Smooth muscle cell (in vitro differentiated cells): ENCODE measurements around the gene ST6GALNAC3. TPM values are rescaled to one million over a fixed set of nuclear protein-coding genes. Genes with fewer than 3 reads are reported as not detected.

Experiments used
- DNase-seq: peaks from one replicate; lab custom pipeline; 2025; ENCODE audit not compliant: unreplicated experiment; lab: John Stamatoyannopoulos, UW
- H2AFZ ChIP-seq: fragments of 200-600 bp; sonication (generic); 2 replicates; pipeline ENCODE4 v1.6.0; 2016; ENCODE audit warnings: antibody characterized with exemption, low read depth, mild to moderate bottlenecking
- H3F3A ChIP-seq: fragments of 200-600 bp; sonication (generic); 2 replicates; pipeline ENCODE4 v1.6.0; 2017; ENCODE audit warnings: antibody characterized with exemption, low read depth
- H3K27ac ChIP-seq: fragments of 200-600 bp; sonication (generic); 2 replicates; pipeline ENCODE4 v1.5.1; 2016; ENCODE audit warnings: low read depth, mild to moderate bottlenecking
- H3K27me3 ChIP-seq: fragments of 200-600 bp; sonication (generic); 2 replicates; pipeline ENCODE4 v1.6.1; 2016; ENCODE audit warnings: low read depth, mild to moderate bottlenecking
- H3K36me3 ChIP-seq: fragments of 200-600 bp; sonication (generic); 2 replicates; pipeline ENCODE4 v1.5.1; 2016; ENCODE audit warnings: low read depth
- H3K4me1 ChIP-seq: fragments of 200-600 bp; sonication (generic); 2 replicates; pipeline ENCODE4 v1.5.1; 2016; ENCODE audit warnings: low read depth
- H3K4me2 ChIP-seq: fragments of 200-600 bp; sonication (generic); 2 replicates; pipeline ENCODE4 v1.6.0; 2016; ENCODE audit warnings: mild to moderate bottlenecking
- H3K4me3 ChIP-seq: fragments of 200-600 bp; sonication (generic); 2 replicates; pipeline ENCODE4 v1.5.1; 2016; ENCODE audit warnings: mild to moderate bottlenecking
- H3K79me2 ChIP-seq: fragments of 200-600 bp; sonication (generic); 2 replicates; pipeline ENCODE4 v1.6.0; 2016; ENCODE audit warnings: low read depth, mild to moderate bottlenecking
- H3K9ac ChIP-seq: fragments of 200-600 bp; sonication (generic); 2 replicates; pipeline ENCODE4 v1.6.0; 2016; ENCODE audit warnings: low read depth
- H3K9me3 ChIP-seq: fragments of 200-600 bp; sonication (generic); replicated peaks from 2 replicates; pipeline ENCODE4 v1.5.1; 2016; ENCODE audit warnings: low read depth
- H4K20me1 ChIP-seq: fragments of 200-600 bp; sonication (generic); 2 replicates; pipeline ENCODE4 v1.6.0; 2016; ENCODE audit warnings: low read depth
- WGBS: methylation state at CpG from one replicate; pipeline ENCODE4 v1.1.7; 2016; ENCODE audit warnings: low lambda C conversion rate; 5-methylcytosine and 5-hydroxymethylcytosine counted together
- polyA plus RNA-seq: library from polyadenylated mRNA; unstranded; fragments of >200 nt; fragmentation: Nextera tagmentation; extraction: Ambion mirVana; gene quantifications from 2 replicates; pipeline ENCODE4 v1.2.1, GENCODE V29; 2016
- total RNA-seq: library from RNA; depleted of rRNA; stranded (reverse); fragments of >200 nt; gene quantifications from 2 replicates; pipeline ENCODE4 v1.2.3, GENCODE V29; 2014
- TF ChIP-seq, protein P1 (sequence below): fragments of 200-600 bp; sonication (generic); IDR thresholded peaks from 2 replicates; pipeline ENCODE4 v1.5.1; 2017; ENCODE audit warnings: borderline replicate concordance, mild to moderate bottlenecking, antibody characterized with exemption; ENCODE audit not compliant: insufficient read depth, poor library complexity, severe bottlenecking

Gene ST6GALNAC3
- total and polyA plus RNA-seq, 2 experiments from 2014 or later: 9.3 to 13.4 TPM

DNA sequence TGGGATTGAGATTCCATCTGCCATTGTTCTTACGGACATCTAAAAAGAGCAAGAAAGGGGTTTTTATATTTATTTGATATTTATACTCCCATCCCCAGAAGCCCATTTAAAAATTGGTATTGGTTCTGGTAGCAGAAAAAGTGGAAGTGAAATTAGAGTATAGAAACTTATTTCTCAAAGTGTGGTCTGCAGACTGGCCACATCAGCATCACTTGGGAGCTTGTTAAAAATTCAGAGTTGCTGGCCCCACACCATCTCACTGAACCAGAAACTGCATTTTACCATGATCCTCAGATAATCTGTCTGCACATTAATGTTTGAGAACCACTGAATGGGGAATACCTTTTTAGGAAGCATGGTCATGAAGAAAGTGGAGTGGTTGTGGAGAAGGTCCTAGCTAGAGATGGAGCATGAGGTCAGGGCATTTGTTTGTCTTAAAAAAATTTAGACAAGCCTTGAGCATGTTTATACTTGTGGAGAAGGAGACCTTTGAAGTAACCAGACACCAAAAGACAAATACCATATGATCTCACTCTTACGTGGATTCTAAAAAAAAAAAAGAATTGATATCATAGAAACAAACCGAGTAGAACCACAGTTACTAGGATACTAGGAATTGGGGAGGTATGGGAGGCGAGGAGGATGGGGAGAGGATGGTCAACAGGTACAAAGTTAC lies 116.3 kb downstream of the ST6GALNAC3 start:
- TF ChIP-seq, protein P1, sequence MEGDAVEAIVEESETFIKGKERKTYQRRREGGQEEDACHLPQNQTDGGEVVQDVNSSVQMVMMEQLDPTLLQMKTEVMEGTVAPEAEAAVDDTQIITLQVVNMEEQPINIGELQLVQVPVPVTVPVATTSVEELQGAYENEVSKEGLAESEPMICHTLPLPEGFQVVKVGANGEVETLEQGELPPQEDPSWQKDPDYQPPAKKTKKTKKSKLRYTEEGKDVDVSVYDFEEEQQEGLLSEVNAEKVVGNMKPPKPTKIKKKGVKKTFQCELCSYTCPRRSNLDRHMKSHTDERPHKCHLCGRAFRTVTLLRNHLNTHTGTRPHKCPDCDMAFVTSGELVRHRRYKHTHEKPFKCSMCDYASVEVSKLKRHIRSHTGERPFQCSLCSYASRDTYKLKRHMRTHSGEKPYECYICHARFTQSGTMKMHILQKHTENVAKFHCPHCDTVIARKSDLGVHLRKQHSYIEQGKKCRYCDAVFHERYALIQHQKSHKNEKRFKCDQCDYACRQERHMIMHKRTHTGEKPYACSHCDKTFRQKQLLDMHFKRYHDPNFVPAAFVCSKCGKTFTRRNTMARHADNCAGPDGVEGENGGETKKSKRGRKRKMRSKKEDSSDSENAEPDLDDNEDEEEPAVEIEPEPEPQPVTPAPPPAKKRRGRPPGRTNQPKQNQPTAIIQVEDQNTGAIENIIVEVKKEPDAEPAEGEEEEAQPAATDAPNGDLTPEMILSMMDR: no peak
- no peak for DNase-seq
- no peaks in the 10 kb centered on the region for H4K20me1 ChIP-seq
- no peaks in the 10 kb centered on the region for H3K9me3 ChIP-seq
- no peaks in the 10 kb centered on the region for H3K4me1 ChIP-seq
- H3K79me2 ChIP-seq: no peaks in the 10 kb centered on the region
- no peaks in the 10 kb centered on the region for H3F3A ChIP-seq
- H3K36me3 ChIP-seq: no peaks in the 10 kb centered on the region
- WGBS: 80% methylated on average over 4 of the region's 4 CpGs
- no peak overlapping the region for H3K27ac ChIP-seq
- H3K27me3 ChIP-seq: no peaks in the 10 kb centered on the region
- H2AFZ ChIP-seq: no peak overlapping the region
- H3K4me3 ChIP-seq: no peak overlapping the region
- no peak overlapping the region for H3K4me2 ChIP-seq
- no peak overlapping the region for H3K9ac ChIP-seq

DNA sequence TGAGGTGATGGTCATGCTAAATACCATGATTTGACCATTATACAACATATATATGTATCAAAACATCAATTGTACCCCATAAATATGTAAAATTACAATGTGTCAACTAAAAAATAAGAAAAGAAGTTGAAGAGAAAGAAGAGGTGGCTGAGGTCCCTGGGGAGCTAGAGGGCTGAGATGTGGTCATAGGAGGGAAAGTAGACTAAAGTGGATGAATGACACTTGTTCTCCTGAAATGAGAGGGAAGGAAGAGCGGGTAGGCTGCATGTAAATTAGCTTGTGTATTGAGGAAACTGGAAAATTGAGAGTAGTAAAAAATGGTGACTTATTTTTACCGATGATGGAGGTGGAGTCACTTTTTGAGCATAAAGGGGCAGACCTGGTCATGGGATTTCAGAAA lies 117.0 kb downstream of the ST6GALNAC3 start:
- Histone ChIP-seq H3F3A (no peaks in the 10 kb centered on the region), H2AFZ (no peak overlapping the region), H3K4me1 (no peaks in the 10 kb centered on the region), H3K4me3 (no peak overlapping the region), H3K79me2 (no peaks in the 10 kb centered on the region), H4K20me1 (no peaks in the 10 kb centered on the region), H3K27me3 (no peaks in the 10 kb centered on the region), H3K9me3 (no peaks in the 10 kb centered on the region), H3K4me2 (no peak overlapping the region), H3K9ac (no peak overlapping the region), H3K27ac (no peak overlapping the region), H3K36me3 (no peaks in the 10 kb centered on the region)
- WGBS: 100% methylated on average over 2 of the region's 2 CpGs
- TF ChIP-seq, protein P1: no peak
- DNase-seq: no peak

DNA sequence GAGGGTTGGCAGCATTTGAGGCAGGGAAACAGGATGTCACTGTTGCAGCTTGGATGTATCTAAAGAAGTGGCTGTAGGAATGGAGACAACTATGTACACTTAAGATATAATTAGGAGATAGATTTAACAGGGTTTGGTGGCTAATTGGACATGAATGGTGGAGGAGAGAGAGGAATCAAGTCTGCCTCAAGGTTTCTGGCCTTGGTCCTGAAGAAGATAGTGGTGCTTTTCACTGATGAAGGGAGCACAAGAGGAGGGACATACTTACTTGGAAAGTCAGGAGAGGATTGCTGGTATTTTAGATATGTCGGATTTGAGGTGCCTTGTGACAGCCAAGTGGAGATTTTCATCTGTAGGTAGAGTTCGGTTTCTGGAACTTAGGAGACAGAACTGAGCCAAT lies 123.9 kb downstream of the ST6GALNAC3 start:
- Histone ChIP-seq H3K27me3 (no peaks in the 10 kb centered on the region), H3K4me3 (no peak overlapping the region)
- TF ChIP-seq, protein P1: no peak

DNA sequence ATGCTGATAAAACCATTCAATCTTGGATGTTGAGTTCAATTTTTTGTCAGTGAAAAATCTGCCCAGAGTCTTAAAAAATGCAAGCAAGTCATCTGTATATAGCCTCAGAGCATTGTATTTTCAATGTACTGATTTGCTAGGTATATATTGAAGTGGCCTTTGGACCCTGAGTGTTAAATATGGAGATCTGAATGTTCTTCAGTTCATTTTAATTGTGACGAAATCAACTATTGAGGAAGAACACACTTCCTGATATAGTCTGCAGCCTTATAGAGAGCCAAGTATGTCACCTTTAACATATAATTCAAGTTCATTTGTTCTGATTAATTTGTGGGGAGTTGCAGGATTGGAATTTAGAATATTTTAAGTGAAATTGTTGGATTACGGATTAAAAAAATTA lies 128.1 kb downstream of the ST6GALNAC3 start:
- H4K20me1 ChIP-seq: no peaks in the 10 kb centered on the region
- H3K27me3 ChIP-seq: no peaks in the 10 kb centered on the region
- 97% methylated on average over 2 of the region's 2 CpGs for WGBS
- H3K4me1 ChIP-seq: no peaks in the 10 kb centered on the region
- no peak overlapping the region for H3K4me2 ChIP-seq
- no peaks in the 10 kb centered on the region for H3K36me3 ChIP-seq
- no peak overlapping the region for H2AFZ ChIP-seq
- no peaks in the 10 kb centered on the region for H3K9me3 ChIP-seq
- H3K4me3 ChIP-seq: no peak overlapping the region
- H3K79me2 ChIP-seq: no peaks in the 10 kb centered on the region
- H3F3A ChIP-seq: no peaks in the 10 kb centered on the region
- H3K9ac ChIP-seq: no peak overlapping the region
- no peak overlapping the region for H3K27ac ChIP-seq
- DNase-seq: no peak
- TF ChIP-seq, protein P1: no peak

More for the DNA sequence above, 123.9 kb downstream of the ST6GALNAC3 start:
- no peaks in the 10 kb centered on the region for H3K4me1 ChIP-seq
- no peak for DNase-seq
- H4K20me1 ChIP-seq: no peaks in the 10 kb centered on the region
- no peaks in the 10 kb centered on the region for H3F3A ChIP-seq
- no peak overlapping the region for H2AFZ ChIP-seq
- no peaks in the 10 kb centered on the region for H3K79me2 ChIP-seq
- H3K4me2 ChIP-seq: no peak overlapping the region
- H3K9ac ChIP-seq: no peak overlapping the region
- WGBS: 100% methylated on average over 2 of the region's 2 CpGs
- no peaks in the 10 kb centered on the region for H3K36me3 ChIP-seq
- H3K27ac ChIP-seq: no peak overlapping the region
- no peaks in the 10 kb centered on the region for H3K9me3 ChIP-seq
